Epithelial cell of prostate (primary cell): ENCODE results near the gene CCDC61.

Experiments used
- DNase-seq: peaks from one replicate; pipeline ENCODE4 v3.0.0-alpha.2; 2011; ENCODE audit warnings: low read depth, low spot score
- H3K27ac ChIP-seq: fragments of 450-650 bp; 2 replicates; pipeline ENCODE4 v1.5.1; 2017; ENCODE audit warnings: mild to moderate bottlenecking

Gene CCDC61

GRCh38 chr19:45994998-45995714, at the start of gene CCDC61:
Gene CCDC61 (plus strand): TSS chr19:45995467. CDS start chr19:46003019, 7,552 bp downstream.
- H3K27ac ChIP-seq, result peak within 1 kb of the TSS; percentile 38
- peak; percentile 96 for DNase-seq

- no peak overlapping the region for H3K27ac ChIP-seq
- no peak for DNase-seq
These were observed 47.3 kb upstream of the CCDC61 start for GRCh38 chr19:45947926-45948325.

DNA sequence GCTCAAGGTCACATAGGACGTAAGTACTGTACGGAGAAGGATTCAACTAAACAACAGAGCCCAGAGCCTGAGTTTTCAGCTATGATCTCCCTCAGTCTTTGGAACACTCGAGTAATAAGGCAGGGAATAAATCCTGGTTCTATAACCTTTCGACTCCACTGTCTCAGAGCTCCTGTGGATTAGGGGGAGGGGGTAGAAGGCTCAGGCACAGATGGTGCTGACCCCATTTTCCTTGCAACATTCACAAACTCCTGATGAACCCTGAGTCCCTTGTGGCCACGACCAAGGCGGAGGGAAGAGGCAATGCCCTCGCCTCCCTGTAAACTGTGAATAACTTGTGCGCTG, 43.0 kb upstream of the CCDC61 start:
- no peak for DNase-seq
- H3K27ac ChIP-seq, result no peak overlapping the region

DNA sequence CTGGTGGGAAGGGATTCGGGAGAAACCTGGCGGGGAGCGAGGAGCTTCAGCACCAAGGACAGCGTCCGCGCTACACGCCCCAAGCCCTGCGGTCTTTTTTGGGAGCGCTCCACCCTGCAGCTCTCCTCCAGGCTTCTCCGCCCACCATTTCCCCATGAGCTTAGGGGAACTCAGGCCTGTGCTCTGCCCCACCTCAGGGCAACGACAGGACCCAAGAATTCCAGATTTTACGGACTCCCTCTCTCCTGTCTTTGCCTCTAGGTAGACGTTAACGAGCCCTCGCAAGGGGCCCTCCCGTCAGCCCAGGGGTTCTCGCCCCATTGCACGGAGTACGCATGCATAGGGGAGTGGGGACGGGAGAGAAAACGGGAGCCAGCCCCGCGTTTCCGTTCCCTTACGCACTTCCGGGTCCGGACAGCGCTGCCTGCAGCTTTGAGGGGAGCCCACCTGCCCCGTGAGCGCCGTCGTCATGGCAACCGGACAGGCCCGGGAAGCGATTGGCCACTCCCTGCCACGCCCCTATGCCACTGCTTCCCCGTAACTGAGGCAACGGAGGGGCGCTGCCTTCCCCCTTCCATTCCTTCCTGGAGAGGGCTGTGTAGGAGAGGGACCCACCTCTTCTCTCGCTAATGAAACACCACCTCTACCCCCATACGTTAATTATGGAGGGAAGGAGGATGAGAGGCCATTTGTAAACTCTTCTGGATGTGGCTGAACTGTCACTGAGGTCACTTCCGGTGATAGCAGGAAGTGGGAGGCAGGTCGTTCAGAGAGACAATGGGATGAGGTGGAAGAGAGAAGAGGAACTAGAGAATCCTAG, 42.4 kb upstream of the CCDC61 start:
- DNase-seq, result no peak
- no peak overlapping the region for H3K27ac ChIP-seq

DNA sequence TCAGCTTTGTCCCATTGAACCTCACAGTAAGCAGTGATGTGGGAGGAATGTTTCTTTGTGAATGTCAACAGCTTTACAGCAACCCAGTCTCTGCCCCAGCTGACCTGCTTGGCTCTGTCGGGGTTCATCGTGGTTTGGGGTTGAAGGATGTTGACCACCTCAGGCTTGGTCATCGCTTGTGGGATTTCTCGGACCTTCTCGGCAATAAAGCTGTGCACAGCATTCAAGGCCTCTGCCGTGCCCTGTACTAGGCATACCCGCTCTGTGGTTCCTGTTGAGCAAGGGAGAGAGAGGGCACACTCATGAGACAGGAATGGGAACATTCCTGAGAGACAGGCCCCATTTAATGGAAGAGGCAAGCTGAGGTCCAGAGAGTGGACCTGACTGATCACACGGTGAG, 41.6 kb upstream of the CCDC61 start:
- no peak overlapping the region for H3K27ac ChIP-seq
- DNase-seq, result no peak

- no peak overlapping the region for H3K27ac ChIP-seq
- no peak for DNase-seq
These were observed 41.1 kb upstream of the CCDC61 start for GRCh38 chr19:45954156-45954555.

GRCh38 chr19:45955905-45956608, 39.2 kb upstream of the CCDC61 start:
- H3K27ac ChIP-seq, result no peak overlapping the region
- DNase-seq, result peak; percentile 45

- no peak overlapping the region for H3K27ac ChIP-seq
- no peak for DNase-seq
These were observed 36.9 kb upstream of the CCDC61 start for GRCh38 chr19:45958320-45958719.

- H3K27ac ChIP-seq, result no peak overlapping the region
- no peak for DNase-seq
These were observed 36.3 kb upstream of the CCDC61 start for GRCh38 chr19:45958769-45959516.

- DNase-seq, result no peak
- H3K27ac ChIP-seq, result no peak overlapping the region
These were observed 35.7 kb upstream of the CCDC61 start for GRCh38 chr19:45959517-45960025.

- no peak overlapping the region for H3K27ac ChIP-seq
- no peak for DNase-seq
These were observed 34.6 kb upstream of the CCDC61 start for GRCh38 chr19:45960595-45961235.

- H3K27ac ChIP-seq, result no peak overlapping the region
- DNase-seq, result no peak
These were observed 33.2 kb upstream of the CCDC61 start for GRCh38 chr19:45962021-45962420.

- no peak for DNase-seq
- no peak overlapping the region for H3K27ac ChIP-seq
These were observed 28.0 kb upstream of the CCDC61 start for GRCh38 chr19:45967246-45967645.

DNA sequence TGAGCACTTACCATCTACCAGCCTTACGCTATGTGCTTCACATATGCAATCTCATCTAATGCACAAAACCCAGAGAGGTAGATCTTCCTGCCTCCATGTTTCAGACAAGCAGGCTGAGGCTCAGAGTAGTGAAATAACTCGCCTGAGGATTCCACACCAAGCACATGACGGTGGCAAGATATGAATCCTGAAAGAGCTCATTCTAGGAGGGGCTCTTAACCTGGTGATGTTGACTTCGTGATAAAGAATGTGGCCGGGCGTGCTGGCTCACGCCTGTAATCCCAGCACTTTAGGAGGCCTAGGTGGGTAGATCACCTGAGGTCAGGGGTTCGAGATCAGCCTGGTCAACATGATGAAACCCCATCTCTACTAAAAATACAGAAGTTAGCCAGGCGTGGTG, 26.6 kb upstream of the CCDC61 start:
- H3K27ac ChIP-seq, result no peak overlapping the region
- no peak for DNase-seq

- no peak for DNase-seq
- H3K27ac ChIP-seq, result no peak overlapping the region
These were observed 25.6 kb upstream of the CCDC61 start for GRCh38 chr19:45969676-45970075.

- no peak overlapping the region for H3K27ac ChIP-seq
- DNase-seq, result no peak
These were observed 23.9 kb upstream of the CCDC61 start for GRCh38 chr19:45971260-45971902.

DNA sequence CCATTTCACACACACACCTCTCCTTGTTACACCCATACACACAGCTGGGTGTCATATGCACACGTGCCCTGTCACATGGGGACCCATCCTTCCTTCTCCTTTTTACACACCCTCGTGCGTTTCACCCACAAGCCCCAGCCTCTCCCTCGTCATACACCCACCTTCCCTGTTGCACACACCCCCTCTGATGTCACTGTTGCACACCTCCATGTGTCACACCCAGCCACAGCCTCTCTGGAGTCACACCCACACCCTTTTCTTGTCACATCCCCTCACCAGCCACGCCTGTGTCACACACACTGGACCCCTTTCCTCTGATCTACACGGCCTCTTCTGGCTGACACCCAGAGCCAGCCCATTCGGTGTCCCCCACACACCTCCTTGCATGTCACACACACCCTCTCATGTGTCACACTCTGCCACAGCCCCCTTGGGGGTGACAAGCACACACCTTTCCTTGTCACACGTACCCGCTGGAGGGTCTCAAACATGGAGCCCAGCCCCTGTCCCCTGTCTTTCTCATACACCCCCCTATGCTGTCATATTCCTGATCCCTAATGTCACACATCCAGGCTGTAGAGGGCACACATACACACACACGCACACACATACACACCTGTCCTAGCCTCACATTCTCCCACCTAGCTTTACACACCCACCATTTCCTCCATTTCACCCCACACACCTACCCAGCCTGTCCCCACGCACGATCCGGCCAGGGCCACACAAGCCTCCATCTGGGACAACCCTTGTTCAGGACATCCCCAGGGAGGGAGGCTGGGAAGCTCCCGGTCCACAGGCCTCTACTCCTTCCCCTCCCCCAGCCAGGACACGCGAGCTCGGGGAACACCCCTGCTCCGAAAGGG, 23.0 kb upstream of the CCDC61 start:
- no peak for DNase-seq
- no peak overlapping the region for H3K27ac ChIP-seq

DNA sequence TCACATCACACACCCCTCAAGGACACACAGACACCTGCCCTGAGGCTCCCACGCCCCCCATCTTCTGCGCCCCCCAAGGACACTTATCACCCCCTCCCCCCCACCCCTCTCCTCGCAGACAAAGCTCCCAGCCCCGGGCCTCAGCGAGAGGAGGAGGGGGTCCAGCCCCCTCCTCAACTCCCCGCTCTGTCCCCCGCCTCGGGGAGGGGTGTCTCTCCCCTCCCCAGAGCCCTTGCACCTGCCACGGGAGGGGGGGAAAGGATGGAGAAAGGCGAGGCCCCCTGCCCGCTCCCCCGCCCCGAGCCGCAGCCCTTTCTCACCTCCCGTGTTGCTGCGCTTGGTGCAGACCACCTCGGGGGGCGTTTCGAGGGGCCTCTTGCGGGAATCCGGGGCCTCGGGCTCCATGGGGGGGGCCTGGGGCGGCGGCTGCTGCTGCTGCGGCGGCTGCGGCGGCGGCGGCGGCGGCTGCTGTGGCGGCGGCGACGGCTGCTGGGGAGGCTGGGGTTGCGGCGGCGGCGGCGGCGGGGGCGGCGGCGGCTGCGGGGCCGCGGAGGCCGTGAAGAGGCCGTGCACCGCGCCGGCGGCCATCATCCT, 22.2 kb upstream of the CCDC61 start:
- H3K27ac ChIP-seq, result no peak overlapping the region

More for the DNA sequence above, 22.2 kb upstream of the CCDC61 start:
- DNase-seq, result no peak
